Keratinocyte (primary cell): ENCODE results near the gene GLB1L2. TPM values are rescaled to one million over a fixed set of nuclear protein-coding genes. Genes with fewer than 3 reads are reported as not detected.

Source experiments
- DNase-seq: peaks from one replicate; pipeline ENCODE4 v3.0.0-alpha.2; 2011; ENCODE audit warnings: low read depth, missing footprints, low spot score
- FAIRE-seq: peaks from 2 replicates; lab custom pipeline; 2011; peaks lifted over from hg19 to GRCh38; lab: Jason Lieb, UNC
- H2AFZ ChIP-seq: 2 replicates; pipeline ENCODE4 v1.6.0; 2012; ENCODE audit warnings: low read length, control low read depth, inconsistent platforms; ENCODE audit not compliant: control insufficient read depth
- H3K27ac ChIP-seq: 2 replicates; pipeline ENCODE4 v1.5.1; 2011; ENCODE audit warnings: low read length; ENCODE audit not compliant: control insufficient read depth, insufficient read depth
- H3K27me3 ChIP-seq: 3 replicates; pipeline ENCODE4 v1.6.0; 2011; ENCODE audit warnings: low read length; ENCODE audit not compliant: control insufficient read depth, insufficient read depth; ENCODE audit errors: extremely low read depth
- H3K36me3 ChIP-seq, 2 experiments: 2 replicates in 1 of 2; 3 replicates in 1 of 2; pipeline ENCODE4 v1.5.1; 2011; ENCODE audit warnings: low read length in 2 of 2, mild to moderate bottlenecking in 1 of 2; ENCODE audit not compliant: control insufficient read depth in 2 of 2, insufficient read depth in 2 of 2; ENCODE audit errors: extremely low read depth in 1 of 2
- H3K4me1 ChIP-seq: 3 replicates; pipeline ENCODE4 v1.5.1; 2011; ENCODE audit warnings: low read length; ENCODE audit not compliant: control insufficient read depth, insufficient read depth; ENCODE audit errors: extremely low read depth
- H3K4me2 ChIP-seq: 3 replicates; pipeline ENCODE4 v1.6.0; 2011; ENCODE audit warnings: low read depth, low read length; ENCODE audit not compliant: control insufficient read depth, insufficient read depth; ENCODE audit errors: extremely low read depth
- H3K4me3 ChIP-seq, 3 experiments: fragments of 200-600 bp in 1 of 3; sonication (generic) in 1 of 3; 2 replicates in 2 of 3; 3 replicates in 1 of 3; pipeline ENCODE4 v1.5.1; 2011 to 2016; ENCODE audit warnings: low read length in 3 of 3, mild to moderate bottlenecking in 3 of 3, control low read depth in 2 of 3, inconsistent platforms in 1 of 3, low read depth in 1 of 3, mixed read lengths in 1 of 3, mixed run types in 1 of 3, moderate library complexity in 1 of 3; ENCODE audit not compliant: control insufficient read depth in 2 of 3, insufficient read depth in 2 of 3; ENCODE audit errors: extremely low read depth in 1 of 3
- H3K79me2 ChIP-seq: 2 replicates; pipeline ENCODE4 v1.6.0; 2012; ENCODE audit warnings: low read length; ENCODE audit not compliant: control insufficient read depth, insufficient read depth
- H3K9ac ChIP-seq: 3 replicates; pipeline ENCODE4 v1.6.0; 2011; ENCODE audit warnings: low read length; ENCODE audit not compliant: control insufficient read depth, insufficient read depth; ENCODE audit errors: extremely low read depth
- H3K9me1 ChIP-seq: 3 replicates; pipeline ENCODE4 v1.6.0; 2011; ENCODE audit warnings: low read length; ENCODE audit not compliant: control insufficient read depth, insufficient read depth; ENCODE audit errors: extremely low read depth
- H3K9me3 ChIP-seq: 2 replicates; pipeline ENCODE4 v1.5.1; 2012; ENCODE audit warnings: low read depth, low read length; ENCODE audit not compliant: control insufficient read depth
- H4K20me1 ChIP-seq: 3 replicates; pipeline ENCODE4 v1.6.0; 2011; ENCODE audit warnings: low read length; ENCODE audit not compliant: control insufficient read depth, insufficient read depth; ENCODE audit errors: extremely low read depth
- EZH2 ChIP-seq: IDR thresholded peaks from one replicate; pipeline ENCODE4 v1.6.1; 2012; ENCODE audit warnings: inconsistent platforms, mild to moderate bottlenecking, low read length, moderate library complexity
- dilution Hi-C: fragments of 300-500 bp; cut with MboI; formaldehyde crosslinking; loops from one replicate; pipeline ENCODE4 v1.7.0; 2020; ENCODE audit warnings: low sequenced_read_pairs; ENCODE audit not compliant: extremely low pct_ligation_motif_present
- polyA plus RNA-seq, 5 experiments: library from polyadenylated mRNA; depleted of rRNA in 3 of 5; stranded (reverse) in 3 of 5; stranded (forward) in 1 of 5; unstranded in 1 of 5; fragments of >200 nt; gene quantifications; 1 replicate in 1 of 5; 2 replicates in 3 of 5; 3 replicates in 1 of 5; pipeline versions ENCODE4 v1.2.1 to v1.2.3, GENCODE V29; 2011 to 2012; ENCODE audit warnings: missing spikeins in 2 of 5, low read depth in 1 of 5, low replicate concordance in 1 of 5
- TF ChIP-seq, protein P1 (sequence below), 3 experiments: IDR thresholded peaks in 1 of 3; conservative IDR thresholded peaks in 1 of 3; optimal IDR thresholded peaks in 1 of 3; 2 replicates in 2 of 3; 3 replicates in 1 of 3; pipeline versions ENCODE3 to v1.5.1; 2011; ENCODE audit warnings: low read length in 3 of 3, mild to moderate bottlenecking in 3 of 3, moderate library complexity in 2 of 3, control low read depth in 1 of 3, inconsistent platforms in 1 of 3; ENCODE audit not compliant: insufficient read depth in 2 of 3; ENCODE audit errors: extremely low read depth in 1 of 3

The GLB1L2 gene
- polyA plus RNA-seq, 1 donor (not counting 4 experiments of a cell fraction or from before 2014, with no cell fraction given), result 4.3 TPM

DNA sequence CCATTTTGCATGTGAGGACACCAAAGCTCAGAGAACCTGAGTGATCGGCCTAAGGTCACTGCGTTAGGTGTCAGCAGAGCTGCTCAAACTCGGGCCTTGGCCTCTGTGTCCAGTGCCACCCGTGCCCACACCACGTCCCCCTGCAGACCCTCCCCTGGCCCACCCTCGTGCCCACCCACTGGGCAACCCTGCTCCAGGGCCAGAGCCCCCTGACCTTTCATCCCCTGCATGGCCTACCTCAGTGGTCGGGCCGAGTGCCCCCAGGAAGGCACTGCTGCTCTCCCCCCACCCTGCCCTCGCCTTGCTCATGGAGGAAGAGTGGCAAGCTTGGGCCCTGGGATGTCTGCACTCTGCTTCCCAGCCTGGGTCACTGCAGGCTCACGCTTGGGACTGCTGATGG, 62.5 kb downstream of the GLB1L2 start:
- dilution Hi-C loops, result no loop called here
- Histone ChIP-seq H3K4me3 (no peak overlapping the region), H2AFZ (no peak overlapping the region), H3K36me3 (no peaks in the 10 kb centered on the region), H3K27ac (no peak overlapping the region), H3K9ac (no peak overlapping the region), H3K9me3 (no peaks in the 10 kb centered on the region), H3K79me2 (no peaks in the 10 kb centered on the region), H3K9me1 (no peaks in the 10 kb centered on the region), H3K27me3 (no peaks in the 10 kb centered on the region), H3K4me2 (no peak overlapping the region), H4K20me1 (no peaks in the 10 kb centered on the region), H3K4me1 (no peaks in the 10 kb centered on the region)
- FAIRE-seq (no peak), DNase-seq (no peak)
- TF ChIP-seq, protein P1, sequence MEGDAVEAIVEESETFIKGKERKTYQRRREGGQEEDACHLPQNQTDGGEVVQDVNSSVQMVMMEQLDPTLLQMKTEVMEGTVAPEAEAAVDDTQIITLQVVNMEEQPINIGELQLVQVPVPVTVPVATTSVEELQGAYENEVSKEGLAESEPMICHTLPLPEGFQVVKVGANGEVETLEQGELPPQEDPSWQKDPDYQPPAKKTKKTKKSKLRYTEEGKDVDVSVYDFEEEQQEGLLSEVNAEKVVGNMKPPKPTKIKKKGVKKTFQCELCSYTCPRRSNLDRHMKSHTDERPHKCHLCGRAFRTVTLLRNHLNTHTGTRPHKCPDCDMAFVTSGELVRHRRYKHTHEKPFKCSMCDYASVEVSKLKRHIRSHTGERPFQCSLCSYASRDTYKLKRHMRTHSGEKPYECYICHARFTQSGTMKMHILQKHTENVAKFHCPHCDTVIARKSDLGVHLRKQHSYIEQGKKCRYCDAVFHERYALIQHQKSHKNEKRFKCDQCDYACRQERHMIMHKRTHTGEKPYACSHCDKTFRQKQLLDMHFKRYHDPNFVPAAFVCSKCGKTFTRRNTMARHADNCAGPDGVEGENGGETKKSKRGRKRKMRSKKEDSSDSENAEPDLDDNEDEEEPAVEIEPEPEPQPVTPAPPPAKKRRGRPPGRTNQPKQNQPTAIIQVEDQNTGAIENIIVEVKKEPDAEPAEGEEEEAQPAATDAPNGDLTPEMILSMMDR (optimal IDR thresholded peaks at IDR 0.05 in 1 of 3, IDR thresholded peaks at IDR 0.05 in 1 of 3, conservative IDR thresholded peaks at IDR 0.05 in 1 of 3; ENCODE audit: extremely low read depth in 1 of 3, insufficient read depth in 2 of 3, low read length in 3 of 3), result no peak
- no peak for TF ChIP-seq EZH2

GRCh38 chr11:134395002-134395401, 63.2 kb downstream of the GLB1L2 start:
- FAIRE-seq, result no peak
- dilution Hi-C loops, result no loop called here
- Histone ChIP-seq H3K9me3 (no peaks in the 10 kb centered on the region), H3K4me1 (no peaks in the 10 kb centered on the region), H3K9ac (no peak overlapping the region), H3K36me3 (no peaks in the 10 kb centered on the region), H3K27ac (no peak overlapping the region), H3K9me1 (no peaks in the 10 kb centered on the region), H3K4me2 (no peak overlapping the region), H4K20me1 (no peaks in the 10 kb centered on the region), H3K4me3 (no peak overlapping the region), H2AFZ (no peak overlapping the region), H3K79me2 (no peaks in the 10 kb centered on the region), H3K27me3 (no peaks in the 10 kb centered on the region)
- DNase-seq, result no peak
- no peak for TF ChIP-seq EZH2
- TF ChIP-seq, protein P1 (optimal IDR thresholded peaks at IDR 0.05 in 1 of 3, IDR thresholded peaks at IDR 0.05 in 1 of 3, conservative IDR thresholded peaks at IDR 0.05 in 1 of 3; ENCODE audit: extremely low read depth in 1 of 3, insufficient read depth in 2 of 3, low read length in 3 of 3), result no peak
